Measurements from ENCODE around the gene DPY30.
"Not testable (repeated sequence)": the region's sequence is repeated elsewhere in the genome, so short reads cannot be mapped to it uniquely, and the experiment has no call there.

DNA sequence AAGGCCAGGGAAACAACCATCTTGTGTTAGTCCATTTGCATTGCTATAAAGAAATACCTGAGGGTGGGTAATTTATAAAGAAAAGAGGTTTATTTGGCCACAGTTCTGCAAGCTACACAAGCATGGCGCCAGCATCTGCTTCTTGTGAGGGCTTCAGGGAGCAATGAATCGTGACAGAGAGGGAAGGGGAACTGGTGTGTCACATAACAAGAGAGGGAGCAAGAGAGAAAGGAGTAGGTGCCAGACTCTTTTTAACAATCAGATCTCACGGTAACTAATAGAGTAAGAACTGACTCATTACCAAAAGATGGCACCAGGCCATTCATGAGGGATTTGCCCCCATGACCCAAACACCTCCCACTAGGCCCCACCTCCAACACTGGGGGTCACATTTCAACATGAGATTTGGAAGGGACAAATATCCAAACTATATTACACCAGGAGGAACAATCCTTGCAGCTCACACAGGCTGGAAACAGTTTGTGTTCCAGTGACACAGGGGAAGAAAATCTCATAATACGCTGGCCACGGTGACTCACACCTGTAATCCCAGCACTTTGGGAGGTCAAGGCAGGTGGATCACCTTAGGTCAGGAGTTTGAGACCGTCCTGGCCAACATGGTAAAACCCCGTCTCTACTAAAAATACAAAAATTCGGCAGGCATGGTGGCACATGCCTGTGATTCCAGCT lies 5.3 kb downstream of the DPY30 start:
- TF ChIP-seq, protein P1, sequence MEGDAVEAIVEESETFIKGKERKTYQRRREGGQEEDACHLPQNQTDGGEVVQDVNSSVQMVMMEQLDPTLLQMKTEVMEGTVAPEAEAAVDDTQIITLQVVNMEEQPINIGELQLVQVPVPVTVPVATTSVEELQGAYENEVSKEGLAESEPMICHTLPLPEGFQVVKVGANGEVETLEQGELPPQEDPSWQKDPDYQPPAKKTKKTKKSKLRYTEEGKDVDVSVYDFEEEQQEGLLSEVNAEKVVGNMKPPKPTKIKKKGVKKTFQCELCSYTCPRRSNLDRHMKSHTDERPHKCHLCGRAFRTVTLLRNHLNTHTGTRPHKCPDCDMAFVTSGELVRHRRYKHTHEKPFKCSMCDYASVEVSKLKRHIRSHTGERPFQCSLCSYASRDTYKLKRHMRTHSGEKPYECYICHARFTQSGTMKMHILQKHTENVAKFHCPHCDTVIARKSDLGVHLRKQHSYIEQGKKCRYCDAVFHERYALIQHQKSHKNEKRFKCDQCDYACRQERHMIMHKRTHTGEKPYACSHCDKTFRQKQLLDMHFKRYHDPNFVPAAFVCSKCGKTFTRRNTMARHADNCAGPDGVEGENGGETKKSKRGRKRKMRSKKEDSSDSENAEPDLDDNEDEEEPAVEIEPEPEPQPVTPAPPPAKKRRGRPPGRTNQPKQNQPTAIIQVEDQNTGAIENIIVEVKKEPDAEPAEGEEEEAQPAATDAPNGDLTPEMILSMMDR (conservative IDR thresholded peaks at IDR 0.05; ENCODE audit: low read depth, low read length) = not testable (repeated sequence)
- TF ChIP-seq MAFK, POLR2A (IDR thresholded peaks at IDR 0.05; ENCODE audit: low read depth, low read length): not testable (repeated sequence)
